Nephron progenitor cell (in vitro differentiated cells): Measurements from ENCODE around the gene MRFAP1L1.

Experiments
- DNase-seq: peaks from one replicate; pipeline ENCODE4 v3.0.0; 2021
- H3K27ac Mint-ChIP-seq: 2 replicates; pipeline ENCODE4 v1.8.0; 2021; ENCODE audit warnings: mild to moderate bottlenecking, moderate library complexity, mixed read lengths
- H3K27me3 Mint-ChIP-seq: 2 replicates; pipeline ENCODE4 v1.8.0; 2021; ENCODE audit warnings: mild to moderate bottlenecking, low read depth, mixed read lengths; ENCODE audit not compliant: poor library complexity
- H3K36me3 Mint-ChIP-seq: 2 replicates; pipeline ENCODE4 v1.8.0; 2021; ENCODE audit warnings: low read depth, mixed read lengths
- H3K4me1 Mint-ChIP-seq: 2 replicates; pipeline ENCODE4 v1.8.0; 2021; ENCODE audit warnings: mixed read lengths
- H3K4me3 Mint-ChIP-seq: 2 replicates; pipeline ENCODE4 v1.8.0; 2021; ENCODE audit warnings: mild to moderate bottlenecking, moderate library complexity, mixed read lengths
- H3K9me3 Mint-ChIP-seq: 2 replicates; pipeline ENCODE4 v1.8.0; 2021; ENCODE audit warnings: mild to moderate bottlenecking, moderate library complexity, mixed read lengths
- TF ChIP-seq, protein P1 (sequence below): fragments of 200-600 bp; sonication (generic); IDR thresholded peaks from 2 replicates; pipeline ENCODE4 v1.5.0; 2021; ENCODE audit warnings: antibody characterized with exemption

Gene MRFAP1L1

DNA sequence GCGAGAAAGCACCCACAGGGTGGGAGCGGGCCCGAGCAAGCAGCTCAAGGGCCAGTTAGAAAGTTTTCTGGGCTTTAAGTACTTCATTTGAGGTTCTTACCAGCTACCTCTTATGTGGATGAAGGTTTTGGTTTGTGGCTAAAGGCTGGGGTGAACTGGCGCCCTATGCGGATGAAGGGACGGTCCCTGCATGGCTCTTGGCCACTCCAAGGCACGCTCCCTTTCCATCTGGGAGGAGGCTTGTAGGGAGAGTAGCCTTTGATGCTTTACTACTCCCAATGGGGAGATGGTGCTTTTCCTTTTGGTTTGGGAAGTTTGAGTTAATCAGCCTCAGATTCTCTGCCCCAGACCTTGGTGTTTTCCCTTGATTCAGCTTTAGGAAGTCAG lies 51.5 kb downstream of the MRFAP1L1 start:
- peaks cover 33% of the 10 kb centered on the region for H3K27me3 Mint-ChIP-seq
- H3K4me3 Mint-ChIP-seq, result no peak overlapping the region
- peaks cover 24% of the 10 kb centered on the region for H3K9me3 Mint-ChIP-seq
- TF ChIP-seq, protein P1, sequence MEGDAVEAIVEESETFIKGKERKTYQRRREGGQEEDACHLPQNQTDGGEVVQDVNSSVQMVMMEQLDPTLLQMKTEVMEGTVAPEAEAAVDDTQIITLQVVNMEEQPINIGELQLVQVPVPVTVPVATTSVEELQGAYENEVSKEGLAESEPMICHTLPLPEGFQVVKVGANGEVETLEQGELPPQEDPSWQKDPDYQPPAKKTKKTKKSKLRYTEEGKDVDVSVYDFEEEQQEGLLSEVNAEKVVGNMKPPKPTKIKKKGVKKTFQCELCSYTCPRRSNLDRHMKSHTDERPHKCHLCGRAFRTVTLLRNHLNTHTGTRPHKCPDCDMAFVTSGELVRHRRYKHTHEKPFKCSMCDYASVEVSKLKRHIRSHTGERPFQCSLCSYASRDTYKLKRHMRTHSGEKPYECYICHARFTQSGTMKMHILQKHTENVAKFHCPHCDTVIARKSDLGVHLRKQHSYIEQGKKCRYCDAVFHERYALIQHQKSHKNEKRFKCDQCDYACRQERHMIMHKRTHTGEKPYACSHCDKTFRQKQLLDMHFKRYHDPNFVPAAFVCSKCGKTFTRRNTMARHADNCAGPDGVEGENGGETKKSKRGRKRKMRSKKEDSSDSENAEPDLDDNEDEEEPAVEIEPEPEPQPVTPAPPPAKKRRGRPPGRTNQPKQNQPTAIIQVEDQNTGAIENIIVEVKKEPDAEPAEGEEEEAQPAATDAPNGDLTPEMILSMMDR, result no peak
- DNase-seq, result no peak
- H3K27ac Mint-ChIP-seq, result no peak overlapping the region
- H3K36me3 Mint-ChIP-seq, result peaks cover 6% of the 10 kb centered on the region
- H3K4me1 Mint-ChIP-seq, result peaks cover 7% of the 10 kb centered on the region
